IMR-90 (cell line): ENCODE data around the gene CSNK2B.

Source experiments
- BHLHE40 ChIP-seq: fragments of 150-350 bp; IDR thresholded peaks from 2 replicates; pipeline ENCODE4 v1.6.1; 2016; ENCODE audit warnings: mild to moderate bottlenecking, low read depth, low read length
- CEBPB ChIP-seq: IDR thresholded peaks from 2 replicates; pipeline ENCODE4 v1.6.1; 2012; ENCODE audit warnings: low read depth, low read length, improper control_type of control experiment
- CHD1 ChIP-seq: IDR thresholded peaks from 2 replicates; pipeline ENCODE4 v1.6.1; 2012; ENCODE audit warnings: low read depth, low read length, improper control_type of control experiment
- CTCF ChIP-seq: conservative IDR thresholded peaks from 2 replicates; pipeline ENCODE4 v1.5.1; 2012; ENCODE audit warnings: mild to moderate bottlenecking, low read depth, low read length, improper control_type of control experiment
- FOS ChIP-seq: fragments of 150-350 bp; IDR thresholded peaks from 2 replicates; pipeline ENCODE4 v1.6.1; 2016; ENCODE audit warnings: low read depth, low read length
- MAFK ChIP-seq: IDR thresholded peaks from 2 replicates; pipeline ENCODE4 v1.6.1; 2012; ENCODE audit warnings: low read depth, low read length, improper control_type of control experiment
- MAZ ChIP-seq: IDR thresholded peaks from 2 replicates; pipeline ENCODE4 v1.6.1; 2012; ENCODE audit warnings: low read depth, mild to moderate bottlenecking, low read length, improper control_type of control experiment, moderate library complexity, borderline replicate concordance
- POLR2A ChIP-seq: IDR thresholded peaks from 2 replicates; pipeline ENCODE4 v1.6.1; 2012; ENCODE audit warnings: mild to moderate bottlenecking, low read depth, low read length
- RAD21 ChIP-seq: IDR thresholded peaks from 2 replicates; pipeline ENCODE4 v1.6.1; 2012; ENCODE audit warnings: low read length, improper control_type of control experiment
- RFX5 ChIP-seq: IDR thresholded peaks from 2 replicates; pipeline ENCODE4 v1.8.0; 2012; ENCODE audit warnings: low read depth, mild to moderate bottlenecking, low read length, moderate library complexity
- SMC3 ChIP-seq: fragments of 150-350 bp; IDR thresholded peaks from 2 replicates; pipeline ENCODE4 v1.6.1; 2016; ENCODE audit warnings: low read depth, mild to moderate bottlenecking, antibody characterized with exemption, low read length, moderate library complexity
- USF2 ChIP-seq: fragments of 150-350 bp; IDR thresholded peaks from 2 replicates; pipeline ENCODE4 v1.6.1; 2017; ENCODE audit warnings: mild to moderate bottlenecking, antibody characterized with exemption, low read length, low read depth

- TF ChIP-seq CTCF (no peak), POLR2A (no peak), SMC3 (no peak), CEBPB (no peak), FOS (no peak), USF2 (peak; percentile 33), BHLHE40 (peak; percentile 93), RFX5 (no peak), MAFK (no peak), RAD21 (no peak), MAZ (no peak), CHD1 (no peak)
These were observed 14.2 kb upstream of the CSNK2B start for GRCh38 chr6:31651602-31652191.
